IMR-90 (cell line): Measurements from ENCODE around the gene SSBP3. TPM values are rescaled to one million over a fixed set of nuclear protein-coding genes. Genes with fewer than 3 reads are reported as not detected.

ENCODE experiments used
- ATAC-seq: fragments of 200-7000 bp; cut with Tn5 transposase; 2 replicates; pipeline ENCODE4 v1.9.1; 2020; ENCODE audit warnings: low read depth, mild to moderate bottlenecking, moderate library complexity
- BruUV-seq: library from RNA; stranded (reverse); fragments of 400-500 nt; replicated peaks from 2 replicates; lab custom pipeline; 2021; lab: Mats Ljungman, UMichigan
- CTCF ChIA-PET: fragments of 300-600 bp; formaldehyde crosslinking; extraction: SDS; loops from one replicate; lab custom pipeline; 2021; ENCODE audit warnings: antibody characterized with exemption; lab: Yijun Ruan, JAX
- POLR2A ChIA-PET: fragments of 300-600 bp; sonication (Branson Sonifier 250); formaldehyde crosslinking; loops from one replicate; lab custom pipeline; 2022; ENCODE audit warnings: antibody characterized with exemption; ENCODE audit not compliant: unreplicated experiment; lab: Charles Lee
- DNase-seq: peaks from one replicate; pipeline ENCODE4 v3.0.0; 2013
- H2AFZ ChIP-seq: replicated peaks from 2 replicates; pipeline ENCODE3; 2013; ENCODE audit warnings: low read length, mild to moderate bottlenecking; ENCODE audit not compliant: poor library complexity
- H2AK5ac ChIP-seq: 2 replicates; pipeline ENCODE4 v1.6.1; 2013; ENCODE audit warnings: low read depth, low read length, inconsistent platforms
- H2AK9ac ChIP-seq: replicated peaks from 2 replicates; pipeline ENCODE3; 2013; ENCODE audit warnings: mild to moderate bottlenecking, low read depth, low read length, moderate library complexity; ENCODE audit not compliant: poor library complexity
- H2BK120ac ChIP-seq: 2 replicates; pipeline ENCODE4 v1.6.1; 2013; ENCODE audit warnings: low read depth, low read length, inconsistent platforms
- H2BK15ac ChIP-seq: 3 replicates; pipeline ENCODE4 v1.6.1; 2013; ENCODE audit warnings: low read depth, low read length, inconsistent platforms
- H2BK20ac ChIP-seq: 2 replicates; pipeline ENCODE4 v1.6.1; 2013; ENCODE audit warnings: low read depth, mild to moderate bottlenecking, inconsistent platforms, low read length, moderate library complexity
- H2BK5ac ChIP-seq: 2 replicates; pipeline ENCODE4 v1.6.1; 2013; ENCODE audit warnings: mild to moderate bottlenecking, low read depth, low read length, inconsistent platforms; ENCODE audit not compliant: poor library complexity, severe bottlenecking
- H3K14ac ChIP-seq: replicated peaks from 2 replicates; pipeline ENCODE4 v1.6.1; 2013; ENCODE audit warnings: low read depth, low read length, inconsistent platforms
- H3K18ac ChIP-seq: 2 replicates; pipeline ENCODE4 v1.6.1; 2013; ENCODE audit warnings: low read depth, low read length, control low read depth
- H3K23ac ChIP-seq: 2 replicates; pipeline ENCODE4 v1.6.1; 2013; ENCODE audit warnings: low read depth, low read length, inconsistent platforms
- H3K27ac ChIP-seq: 2 replicates; pipeline ENCODE4 v1.5.1; 2013; ENCODE audit warnings: mild to moderate bottlenecking, control low read depth, low read length; ENCODE audit not compliant: insufficient read depth
- H3K27me3 ChIP-seq: 2 replicates; pipeline ENCODE4 v1.6.1; 2013; ENCODE audit warnings: low read length; ENCODE audit not compliant: control insufficient read depth, insufficient read depth
- H3K36me3 ChIP-seq: 2 replicates; pipeline ENCODE4 v1.6.1; 2013; ENCODE audit warnings: low read length, mixed read lengths; ENCODE audit not compliant: control insufficient read depth, insufficient read depth
- H3K4ac ChIP-seq: 2 replicates; pipeline ENCODE4 v1.6.1; 2013; ENCODE audit warnings: low read depth, low read length, inconsistent platforms
- H3K4me1 ChIP-seq: 2 replicates; pipeline ENCODE4 v1.6.1; 2013; ENCODE audit warnings: low read length, mixed read lengths; ENCODE audit not compliant: control insufficient read depth, insufficient read depth
- H3K4me2 ChIP-seq: 2 replicates; pipeline ENCODE4 v1.6.1; 2013; ENCODE audit warnings: low read depth, mild to moderate bottlenecking, control low read depth, low read length, moderate library complexity
- H3K4me3 ChIP-seq: 2 replicates; pipeline ENCODE4 v1.5.1; 2013; ENCODE audit warnings: low read depth, mild to moderate bottlenecking, control low read depth, low read length, moderate library complexity; ENCODE audit not compliant: insufficient read depth
- H3K56ac ChIP-seq: 2 replicates; pipeline ENCODE4 v1.6.1; 2013; ENCODE audit warnings: low read length, inconsistent platforms; ENCODE audit not compliant: insufficient read depth; ENCODE audit errors: extremely low read depth
- H3K79me1 ChIP-seq, 2 experiments: 2 replicates each; pipeline ENCODE4 v1.6.1; 2013; ENCODE audit warnings: low read length in 2 of 2, inconsistent platforms in 1 of 2, low read depth in 1 of 2
- H3K9ac ChIP-seq: 2 replicates; pipeline ENCODE4 v1.6.1; 2013; ENCODE audit warnings: low read depth, low read length, control low read depth
- H3K9me1 ChIP-seq: 2 replicates; pipeline ENCODE4 v1.6.1; 2013; ENCODE audit warnings: low read length, inconsistent platforms; ENCODE audit not compliant: insufficient read depth
- H3K9me3 ChIP-seq: 2 replicates; pipeline ENCODE4 v1.6.1; 2013; ENCODE audit warnings: low read length; ENCODE audit not compliant: control insufficient read depth, insufficient read depth
- H4K20me1 ChIP-seq: 2 replicates; pipeline ENCODE4 v1.6.1; 2013; ENCODE audit warnings: low read length, inconsistent platforms; ENCODE audit not compliant: insufficient read depth
- H4K5ac ChIP-seq: 2 replicates; pipeline ENCODE4 v1.6.1; 2013; ENCODE audit warnings: mild to moderate bottlenecking, low read depth, low read length, control low read depth
- H4K8ac ChIP-seq, 2 experiments: 2 replicates each; pipeline ENCODE4 v1.6.1; 2013; ENCODE audit warnings: low read depth in 2 of 2, low read length in 2 of 2, control low read depth in 1 of 2, inconsistent platforms in 1 of 2
- H4K91ac ChIP-seq: 2 replicates; pipeline ENCODE4 v1.6.1; 2013; ENCODE audit warnings: low read depth, low read length, inconsistent platforms; ENCODE audit not compliant: insufficient read depth
- BHLHE40 ChIP-seq: fragments of 150-350 bp; IDR thresholded peaks from 2 replicates; pipeline ENCODE4 v1.6.1; 2016; ENCODE audit warnings: mild to moderate bottlenecking, low read depth, low read length
- CEBPB ChIP-seq: IDR thresholded peaks from 2 replicates; pipeline ENCODE4 v1.6.1; 2012; ENCODE audit warnings: low read depth, low read length, improper control_type of control experiment
- CHD1 ChIP-seq: IDR thresholded peaks from 2 replicates; pipeline ENCODE4 v1.6.1; 2012; ENCODE audit warnings: low read depth, low read length, improper control_type of control experiment
- FOS ChIP-seq: fragments of 150-350 bp; IDR thresholded peaks from 2 replicates; pipeline ENCODE4 v1.6.1; 2016; ENCODE audit warnings: low read depth, low read length
- MAFK ChIP-seq: IDR thresholded peaks from 2 replicates; pipeline ENCODE4 v1.6.1; 2012; ENCODE audit warnings: low read depth, low read length, improper control_type of control experiment
- MXI1 ChIP-seq: IDR thresholded peaks from 2 replicates; pipeline ENCODE4 v1.6.1; 2012; ENCODE audit warnings: low read depth, mild to moderate bottlenecking, low read length, moderate library complexity, borderline replicate concordance
- NFE2L2 ChIP-seq: fragments of 150-350 bp; IDR thresholded peaks from 2 replicates; pipeline ENCODE4 v1.6.1; 2016; ENCODE audit warnings: low read depth, mild to moderate bottlenecking, low read length
- POLR2A ChIP-seq: IDR thresholded peaks from 2 replicates; pipeline ENCODE4 v1.6.1; 2012; ENCODE audit warnings: mild to moderate bottlenecking, low read depth, low read length
- RAD21 ChIP-seq: IDR thresholded peaks from 2 replicates; pipeline ENCODE4 v1.6.1; 2012; ENCODE audit warnings: low read length, improper control_type of control experiment
- RCOR1 ChIP-seq: IDR thresholded peaks from 2 replicates; pipeline ENCODE4 v1.6.1; 2012; ENCODE audit warnings: mild to moderate bottlenecking, low read length, improper control_type of control experiment; ENCODE audit not compliant: insufficient replicate concordance
- SMC3 ChIP-seq: fragments of 150-350 bp; IDR thresholded peaks from 2 replicates; pipeline ENCODE4 v1.6.1; 2016; ENCODE audit warnings: low read depth, mild to moderate bottlenecking, antibody characterized with exemption, low read length, moderate library complexity
- USF2 ChIP-seq: fragments of 150-350 bp; IDR thresholded peaks from 2 replicates; pipeline ENCODE4 v1.6.1; 2017; ENCODE audit warnings: mild to moderate bottlenecking, antibody characterized with exemption, low read length, low read depth
- WGBS, 2 experiments: methylation state at CpG; one replicate each; pipeline versions ENCODE4 v1.1.5 to v1.1.7; 2013; ENCODE audit warnings: missing lambda C conversion rate in 2 of 2; ENCODE audit not compliant: insufficient read length in 1 of 2; ENCODE audit errors: extremely low coverage in 2 of 2; 5-methylcytosine and 5-hydroxymethylcytosine counted together
- dilution Hi-C: fragments of 300-500 bp; cut with HindIII; formaldehyde crosslinking; loops from one replicate; pipeline ENCODE4 v1.14.3; 2018; ENCODE audit warnings: low sequenced_read_pairs; ENCODE audit not compliant: unreplicated experiment
- in situ Hi-C: fragments of 300-500 bp; cut with MboI; formaldehyde crosslinking; loops from 3 replicates; pipeline ENCODE4 v1.14.3; 2019; ENCODE audit warnings: low sequenced_read_pairs, inconsistent platforms, mixed read lengths
- intact Hi-C: fragments of 100-400 bp; cut with micrococcal nuclease; formaldehyde crosslinking; loops from 2 replicates; pipeline ENCODE4 v1.10.0; 2022
- polyA plus RNA-seq, 3 experiments: library from polyadenylated mRNA; depleted of rRNA; stranded (reverse); fragments of >200 nt; gene quantifications; 2 replicates each; pipeline ENCODE4 v1.2.3, GENCODE V29; 2012; ENCODE audit warnings: low replicate concordance in 1 of 3
- total RNA-seq: library from RNA; depleted of rRNA; stranded (reverse); fragments of >200 nt; gene quantifications from 2 replicates; pipeline ENCODE4 v1.2.3, GENCODE V29; 2012
- TF ChIP-seq, protein P1 (sequence below): conservative IDR thresholded peaks from 2 replicates; pipeline ENCODE4 v1.5.1; 2012; ENCODE audit warnings: mild to moderate bottlenecking, low read depth, low read length, improper control_type of control experiment

The SSBP3 gene
- total and polyA plus RNA-seq, 2 of the 4 experiments (the other 2 are of a cell fraction): 10.9 to 39.6 TPM

DNA sequence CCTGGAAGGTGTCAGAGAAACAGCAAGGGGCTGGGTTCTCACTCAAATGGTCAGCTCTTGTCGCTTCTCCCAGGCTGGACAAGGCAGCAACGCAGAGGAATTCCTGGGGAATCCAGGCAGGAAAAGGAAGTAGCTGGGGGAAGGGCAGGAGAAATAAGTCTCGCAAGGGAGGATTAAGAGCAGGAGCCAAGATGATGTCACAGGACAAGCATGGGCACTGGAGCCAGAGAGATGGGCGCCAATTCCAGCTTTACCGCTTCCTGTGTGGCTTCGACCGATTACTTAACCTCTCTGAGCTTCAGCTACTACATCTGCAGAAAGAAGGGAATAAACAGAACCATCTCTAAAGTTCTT lies 70.5 kb downstream of the SSBP3 start:
- peak overlapping the region; percentile 97 for H2AK5ac ChIP-seq
- H4K5ac ChIP-seq: peak overlapping the region; percentile 80
- H3K4ac ChIP-seq: peak overlapping the region; percentile 99
- no peaks in the 10 kb centered on the region for H3K36me3 ChIP-seq
- in situ Hi-C loops: no loop called here
- peak overlapping the region; percentile 93 for H2BK5ac ChIP-seq
- H2BK15ac ChIP-seq: peak overlapping the region; percentile 96; the same call in 1 of the 3 replicates
- peak overlapping the region; percentile 97 for H3K27ac ChIP-seq
- no TSS peak for BruUV-seq
- TF ChIP-seq MXI1: 0 out of 2 replicates have a peak, but pooled peaks have one; percentile 31
- TF ChIP-seq BHLHE40: no peak
- TF ChIP-seq CHD1: no peak
- no peak for TF ChIP-seq POLR2A
- TF ChIP-seq, protein P1, sequence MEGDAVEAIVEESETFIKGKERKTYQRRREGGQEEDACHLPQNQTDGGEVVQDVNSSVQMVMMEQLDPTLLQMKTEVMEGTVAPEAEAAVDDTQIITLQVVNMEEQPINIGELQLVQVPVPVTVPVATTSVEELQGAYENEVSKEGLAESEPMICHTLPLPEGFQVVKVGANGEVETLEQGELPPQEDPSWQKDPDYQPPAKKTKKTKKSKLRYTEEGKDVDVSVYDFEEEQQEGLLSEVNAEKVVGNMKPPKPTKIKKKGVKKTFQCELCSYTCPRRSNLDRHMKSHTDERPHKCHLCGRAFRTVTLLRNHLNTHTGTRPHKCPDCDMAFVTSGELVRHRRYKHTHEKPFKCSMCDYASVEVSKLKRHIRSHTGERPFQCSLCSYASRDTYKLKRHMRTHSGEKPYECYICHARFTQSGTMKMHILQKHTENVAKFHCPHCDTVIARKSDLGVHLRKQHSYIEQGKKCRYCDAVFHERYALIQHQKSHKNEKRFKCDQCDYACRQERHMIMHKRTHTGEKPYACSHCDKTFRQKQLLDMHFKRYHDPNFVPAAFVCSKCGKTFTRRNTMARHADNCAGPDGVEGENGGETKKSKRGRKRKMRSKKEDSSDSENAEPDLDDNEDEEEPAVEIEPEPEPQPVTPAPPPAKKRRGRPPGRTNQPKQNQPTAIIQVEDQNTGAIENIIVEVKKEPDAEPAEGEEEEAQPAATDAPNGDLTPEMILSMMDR: no peak
- no peak for TF ChIP-seq RCOR1
- no peak for TF ChIP-seq NFE2L2
- TF ChIP-seq RAD21: peak; percentile 30; the same call in 1 of the 2 replicates
- TF ChIP-seq FOS: 0 out of 2 replicates have a peak, but pooled peaks have one; percentile 10
- TF ChIP-seq SMC3: peak; percentile 4; the same call in 1 of the 2 replicates
- TF ChIP-seq CEBPB: peak; percentile 62; the same call in 1 of the 2 replicates
- no peak for TF ChIP-seq MAFK
- no peak for TF ChIP-seq USF2
- peak overlapping the region; percentile 98 for H3K56ac ChIP-seq
- peaks cover 28% of the 10 kb centered on the region for H3K9me1 ChIP-seq
- H2BK120ac ChIP-seq: peak overlapping the region; percentile 98
- dilution Hi-C loops: no loop called here
- peak overlapping the region; percentile 90 for H2BK20ac ChIP-seq
- H3K9ac ChIP-seq: peak overlapping the region; percentile 85
- 4% methylated on average over 3 of the region's 7 CpGs; no CpG with 5 or more reads in 1 of the 2 experiments for WGBS, 2 experiments
- ChIA-PET CTCF (interaction anchor here (1.0 kb wide), 1 partner anchor 28 kb away, joined by 6 read pairs; no protein-coding TSS in a partner anchor), POLR2A (no interaction called here)
- H2AK9ac ChIP-seq: peak overlapping the region; percentile 97
- peaks cover 18% of the 10 kb centered on the region; the same call in 1 of the 2 replicates for H4K20me1 ChIP-seq
- H3K14ac ChIP-seq: peak overlapping the region; percentile 93
- H3K4me1 ChIP-seq: peaks cover 50% of the 10 kb centered on the region
- H3K27me3 ChIP-seq: no peaks in the 10 kb centered on the region
- peak overlapping the region; percentile 78 to 98 for H4K8ac ChIP-seq
- peak; percentile 95 for DNase-seq
- H3K79me1 ChIP-seq: peaks cover 42 to 73% of the 10 kb centered on the region in 2 experiments
- peak overlapping the region; percentile 13 for H3K4me3 ChIP-seq
- H4K91ac ChIP-seq: peak overlapping the region; percentile 98
- intact Hi-C loops: loop anchor here (1.0 to 2.0 kb wide), 3 partner anchors 32 to 153 kb away; no protein-coding TSS in a partner anchor
- H3K23ac ChIP-seq: peak overlapping the region; percentile 89
- H3K9me3 ChIP-seq: no peaks in the 10 kb centered on the region
- peak overlapping the region; percentile 83 for H3K18ac ChIP-seq
- H2AFZ ChIP-seq: peak overlapping the region; percentile 86
- H3K4me2 ChIP-seq: peak overlapping the region; percentile 59
- ATAC-seq: peak; percentile 69
